ENCODE data around the gene LSMEM2.
"Not testable (repeated sequence)": the region's sequence is repeated elsewhere in the genome, so short reads cannot be mapped to it uniquely, and the experiment has no call there.

LSMEM2 gene

DNA sequence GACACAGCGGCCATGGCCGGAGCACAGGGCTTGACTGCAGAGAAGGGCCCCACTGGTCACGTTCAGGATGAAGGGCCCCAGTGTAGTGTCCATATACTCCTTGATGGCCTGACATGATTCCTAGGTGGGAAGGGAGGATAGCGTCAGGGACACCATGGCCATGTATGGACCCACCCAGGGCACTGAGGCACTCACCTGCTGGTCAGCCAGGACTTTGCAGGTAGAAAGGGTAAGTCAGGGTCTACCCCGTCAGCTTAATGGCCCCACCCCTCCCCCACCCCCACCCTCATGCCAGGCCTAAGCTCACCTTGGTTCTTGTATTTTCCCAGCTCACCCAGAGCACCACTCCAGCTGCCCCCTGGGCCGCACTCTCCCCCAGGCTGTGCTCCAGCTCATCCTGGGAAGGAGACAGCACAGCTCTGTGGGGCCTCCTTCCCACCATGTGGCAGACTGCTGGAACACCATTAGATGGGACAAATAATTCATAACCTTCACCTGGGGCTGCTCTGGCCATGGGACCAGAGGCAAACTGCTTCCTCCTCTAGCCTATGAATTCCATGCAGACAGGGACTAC, 21.9 kb downstream of the LSMEM2 start:
- DNase-seq: no peak

DNA sequence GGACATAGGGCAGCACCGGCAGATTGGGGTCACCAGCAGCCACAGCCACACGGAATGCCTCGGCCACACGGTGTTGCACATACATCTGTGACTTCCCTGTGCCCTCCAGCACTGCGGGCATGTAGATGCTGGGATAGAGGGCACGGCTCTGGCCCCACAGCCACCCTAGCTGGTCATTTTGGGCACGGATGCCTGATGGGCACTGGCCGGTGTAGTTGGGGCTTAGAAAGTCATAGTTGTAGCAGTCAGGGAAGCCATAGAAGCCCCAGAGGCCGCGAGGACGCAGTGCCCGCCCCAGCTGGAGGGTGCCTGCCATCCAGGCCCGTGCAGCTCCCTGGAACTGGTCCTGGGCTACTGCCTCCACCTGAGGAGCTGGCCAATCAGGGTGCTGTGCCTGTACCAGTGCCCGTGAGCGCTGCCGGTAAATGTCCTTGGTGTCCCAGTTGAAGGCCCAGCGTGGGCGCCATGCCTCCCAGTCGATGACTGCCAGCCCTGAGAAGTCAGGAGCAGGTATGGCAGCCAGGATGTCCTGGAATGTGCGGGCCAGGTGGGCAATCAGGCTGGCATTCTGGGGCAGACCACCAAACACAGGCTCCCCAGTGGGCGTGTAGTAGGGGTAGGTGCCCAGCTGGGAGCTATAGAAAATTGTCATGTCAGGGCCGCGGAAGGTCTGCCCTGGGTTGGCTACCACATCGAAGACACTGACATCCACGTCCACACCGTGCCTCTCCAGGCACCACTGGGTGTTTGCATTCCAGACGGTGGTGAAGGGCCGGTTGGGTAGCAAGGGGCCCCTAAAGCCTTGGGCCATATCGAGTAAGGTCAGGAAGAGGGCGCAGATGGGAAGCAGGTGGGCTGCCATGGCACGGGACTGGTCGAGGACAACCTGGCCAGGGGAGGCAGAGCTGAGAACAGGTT, 23.5 kb downstream of the LSMEM2 start:
- no peak for DNase-seq

DNA sequence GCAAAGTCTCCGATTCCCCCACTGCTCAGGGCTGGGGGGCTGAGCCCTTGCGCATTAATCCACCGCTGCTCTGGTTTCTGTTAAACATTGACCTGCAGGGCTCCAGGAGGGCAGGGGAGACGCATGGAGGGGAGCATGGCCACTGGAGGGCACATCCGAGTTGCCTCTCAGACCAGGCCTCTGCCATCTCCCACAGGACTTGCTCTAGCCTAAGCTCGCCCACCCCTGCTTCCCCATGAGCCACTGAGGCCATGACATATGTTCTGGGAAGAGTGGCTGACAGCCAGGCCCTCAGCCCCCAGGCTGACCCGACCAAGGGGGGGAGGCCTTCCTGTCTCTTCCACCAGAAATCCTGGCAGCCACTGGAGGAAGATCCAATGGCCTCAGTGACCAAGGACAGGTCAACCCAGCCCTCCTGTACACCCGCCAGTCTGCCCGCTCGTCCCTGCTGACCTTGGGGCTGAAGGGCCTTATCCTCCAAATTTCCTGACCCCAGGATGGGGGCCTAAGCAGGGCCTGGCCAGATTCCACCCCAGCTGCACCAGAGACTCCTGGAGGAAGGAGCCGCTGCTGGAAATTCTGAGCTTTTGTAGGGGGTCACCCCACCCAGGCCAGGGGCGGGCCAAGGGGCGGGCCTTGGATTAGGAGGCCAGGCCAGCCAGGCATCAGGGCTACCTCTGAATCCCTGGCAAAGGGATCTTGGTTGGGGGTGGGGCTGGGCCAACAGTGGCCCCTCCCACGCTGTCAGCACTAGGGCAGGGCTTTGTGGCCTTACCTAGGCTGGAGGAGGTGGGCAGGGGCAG, 24.3 kb downstream of the LSMEM2 start, which contains the start of gene HYAL1:
Gene HYAL1 (minus strand): TSS at position 562 of the 803 bp plus-strand sequence. CDS start 618 bp downstream, outside the sequence.
- no peak for DNase-seq

GRCh38 chr3:50304601-50305000, 25.7 kb downstream of the LSMEM2 start:
- no peak for DNase-seq

GRCh38 chr3:50312041-50312440, 33.2 kb downstream of the LSMEM2 start:
- DNase-seq: not testable (repeated sequence)

GRCh38 chr3:50314342-50314741, 35.5 kb downstream of the LSMEM2 start:
- no peak for DNase-seq

DNA sequence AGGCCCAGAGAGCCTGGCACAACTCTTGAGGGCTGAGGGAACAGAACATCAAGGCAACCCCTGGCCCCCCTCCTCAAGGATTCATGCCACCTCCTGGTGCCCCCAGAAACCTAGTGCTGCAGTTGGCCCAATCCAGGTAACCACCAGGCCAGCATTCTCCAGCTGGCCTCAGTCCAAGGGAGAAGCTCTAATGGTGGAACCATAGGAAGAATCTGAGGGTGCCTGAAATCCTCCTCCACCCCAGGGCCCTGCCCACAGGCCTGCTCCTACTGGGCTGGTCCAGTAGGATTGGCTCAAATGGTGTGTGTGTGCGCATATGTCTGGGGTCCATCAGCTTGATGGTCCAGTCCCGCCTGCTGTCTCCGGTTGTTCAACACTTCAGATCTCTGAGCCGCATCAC, 35.9 kb downstream of the LSMEM2 start:
- no peak for DNase-seq

- DNase-seq: peak; percentile 72
Observed at GRCh38 chr3:50316657-50317242, 37.9 kb downstream of the LSMEM2 start.

GRCh38 chr3:50317300-50317699, 38.4 kb downstream of the LSMEM2 start:
- DNase-seq: no peak

GRCh38 chr3:50318163-50318562, 39.3 kb downstream of the LSMEM2 start:
- DNase-seq: no peak

- DNase-seq: no peak
Observed at GRCh38 chr3:50318615-50319014, 39.7 kb downstream of the LSMEM2 start.

GRCh38 chr3:50319181-50319893, 40.5 kb downstream of the LSMEM2 start:
- DNase-seq: no peak

GRCh38 chr3:50319894-50320625, 41.2 kb downstream of the LSMEM2 start:
- no peak for DNase-seq

DNA sequence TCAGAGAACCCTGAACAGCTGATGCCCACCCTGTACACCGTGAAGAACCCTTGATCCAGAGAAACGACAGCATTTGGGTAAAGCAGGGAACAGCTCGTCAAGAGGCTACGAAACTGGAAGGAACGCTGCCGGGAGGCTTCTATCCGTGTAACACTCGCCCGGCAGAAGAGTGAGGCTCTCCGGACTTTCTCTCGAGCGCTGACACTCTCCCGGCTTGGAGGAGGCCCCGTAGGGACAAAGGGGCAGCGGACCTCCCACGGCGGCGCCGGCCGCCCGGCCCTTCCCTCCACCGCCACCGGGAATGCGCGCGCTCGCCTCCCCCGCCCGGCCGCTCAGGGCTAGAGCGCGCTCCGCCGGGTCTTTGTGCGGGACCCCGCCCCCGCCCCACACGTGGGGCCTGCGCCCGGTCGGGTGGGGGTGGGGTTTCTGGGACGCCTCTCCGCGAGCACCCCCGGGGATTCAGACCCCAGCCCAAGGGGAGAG, 42.0 kb downstream of the LSMEM2 start:
- DNase-seq: peak; percentile 71

DNA sequence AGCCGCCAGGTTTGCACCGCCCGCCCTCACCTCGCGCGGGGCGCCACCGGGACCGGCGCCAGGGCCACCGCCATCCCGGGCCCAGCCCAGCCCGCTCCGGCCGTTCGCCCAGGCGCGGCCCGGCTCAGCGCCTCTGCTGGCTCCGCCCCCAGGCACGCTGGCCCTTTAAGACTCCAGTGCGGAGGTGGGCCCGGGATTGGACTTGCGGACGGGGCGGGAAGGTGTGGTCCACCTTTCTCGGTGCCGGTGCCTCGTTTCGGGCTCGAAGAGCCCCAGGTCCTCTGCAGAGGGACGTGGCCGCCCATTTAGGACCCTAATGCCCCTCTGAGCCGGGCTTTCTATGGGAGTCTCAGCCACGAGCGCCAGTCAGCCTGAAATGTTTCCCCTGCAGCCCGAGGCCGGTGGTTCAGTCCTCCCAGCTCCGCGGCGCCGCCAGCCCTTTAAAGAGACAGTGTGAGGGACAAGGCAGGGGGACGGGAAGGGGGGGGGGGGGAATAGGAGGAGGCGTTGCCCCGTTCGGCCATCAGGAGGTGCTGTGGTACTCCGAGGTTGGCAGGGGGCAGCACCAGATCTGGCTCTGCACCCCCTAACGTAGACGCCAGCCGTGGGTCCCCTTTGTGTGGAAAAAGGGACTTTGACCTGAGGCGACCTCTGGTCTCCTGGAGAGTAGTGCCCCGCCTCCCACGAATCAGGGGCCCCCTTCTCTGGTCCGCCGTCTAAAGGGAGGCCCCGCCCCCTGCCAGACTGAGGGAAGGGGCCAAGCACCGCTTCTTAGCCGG, 42.6 kb downstream of the LSMEM2 start:
- peak; percentile 89 for DNase-seq

DNA sequence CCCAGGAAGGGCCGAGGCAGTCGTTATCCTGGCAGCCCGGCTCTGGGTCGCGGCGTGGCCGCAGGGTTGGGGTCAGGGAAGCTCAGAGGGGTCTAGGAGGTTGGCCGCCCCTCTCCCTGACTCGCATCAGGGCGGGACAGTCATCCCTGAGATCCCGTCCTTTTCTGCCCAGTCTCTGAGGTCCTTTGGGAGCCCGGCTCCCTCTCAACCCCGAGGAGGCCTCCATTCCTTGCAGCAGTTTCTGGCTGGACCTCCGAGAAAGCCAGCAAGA, 43.2 kb downstream of the LSMEM2 start:
- DNase-seq: no peak

- no peak for DNase-seq
Observed at GRCh38 chr3:50322386-50323091, 43.7 kb downstream of the LSMEM2 start, which contains the start of gene HYAL2. Gene HYAL2 (minus strand): TSS chr3:50322745. CDS start chr3:50320489, 2,256 bp downstream.

- DNase-seq: no peak
Observed at GRCh38 chr3:50323092-50323600, 44.3 kb downstream of the LSMEM2 start.

DNA sequence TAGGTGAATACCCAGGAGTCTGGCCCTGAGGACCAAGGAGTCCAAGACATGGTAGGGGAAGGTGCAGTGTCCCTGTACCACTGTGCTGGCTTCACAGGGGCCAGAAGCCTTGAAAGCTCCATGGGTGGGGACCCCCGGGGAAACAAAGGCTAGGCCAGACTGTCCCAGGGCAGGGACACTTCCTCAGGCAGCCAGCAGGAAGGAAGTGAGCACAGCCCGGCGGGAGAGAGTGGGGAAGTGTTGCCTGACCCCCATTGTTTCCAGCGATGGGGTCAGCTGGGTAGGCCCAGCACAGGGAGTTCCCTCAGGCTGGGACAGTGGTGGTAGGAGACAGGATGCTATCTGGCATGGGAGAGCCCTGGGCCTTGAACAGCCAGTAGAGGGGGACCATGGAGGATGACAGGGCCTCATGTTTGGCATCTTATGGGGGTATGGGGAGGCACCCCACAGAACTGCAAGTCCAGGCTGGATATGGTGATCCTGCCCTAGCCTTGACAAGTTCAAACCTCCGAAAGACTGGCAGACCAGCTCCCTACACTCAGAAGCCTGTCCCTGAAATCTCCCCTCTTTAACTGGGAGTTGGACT, 44.8 kb downstream of the LSMEM2 start:
- DNase-seq: no peak
